ENCODE results near the gene BBOF1. TPM values are rescaled to one million over a fixed set of nuclear protein-coding genes. Genes with fewer than 3 reads are reported as not detected.
A peak's percentile ranks its signal among the peaks of the same experiment; 100 is the strongest.

BBOF1 gene
- total and polyA plus RNA-seq, 2 of the 8 experiments (the other 6 are each of a cell fraction or from before 2014, with no cell fraction given): 0.26 to 0.60 TPM

GRCh38 chr14:74048281-74048680, 29.1 kb downstream of the BBOF1 start:
- CTCF ChIA-PET (ENCODE audit: partially characterized antibody): interaction anchor here (0.7 to 2.1 kb wide), 3 partner anchors 11 to 28 kb away, joined by 4 to 9 read pairs (median 5); no protein-coding TSS in a partner anchor
- peak; percentile 5 to 50 for DNase-seq (ENCODE audit: low read depth in 1 of 2, low spot score in 2 of 2)
- no peak overlapping the region for H3K27ac ChIP-seq (ENCODE audit: low read depth, low read length)

More at GRCh38 chr14:74048281-74048680, 29.1 kb downstream of the BBOF1 start:
- no peak overlapping the region for H2AFZ ChIP-seq (ENCODE audit: low read length)
- no peak overlapping the region for H2BK120ac ChIP-seq (replicated peaks; ENCODE audit: low read depth, low read length)
- H3K14ac ChIP-seq (ENCODE audit: insufficient read length): no peak overlapping the region
- H2AK5ac ChIP-seq (ENCODE audit: low read depth, low read length): no peak overlapping the region
- H3K79me1 ChIP-seq (ENCODE audit: low read depth, low read length): no peaks in the 10 kb centered on the region
- no peak overlapping the region for H4K91ac ChIP-seq (replicated peaks; ENCODE audit: insufficient read length, low read length)
- no peak overlapping the region for H3K23ac ChIP-seq (ENCODE audit: insufficient read length)
- no peak overlapping the region for H3K4ac ChIP-seq (replicated peaks; ENCODE audit: insufficient read length, low read depth, low read length)
- H4K5ac ChIP-seq (ENCODE audit: insufficient read length, low read depth, low read length): no peak overlapping the region
- H3K27me3 ChIP-seq (replicated peaks in 1 of 4; ENCODE audit: control insufficient read depth in 3 of 4, extremely low read depth in 1 of 4, insufficient read depth in 3 of 4, low read length in 3 of 4): no peaks in the 10 kb centered on the region
- H4K20me1 ChIP-seq (replicated peaks in 1 of 2; ENCODE audit: control insufficient read depth in 1 of 2, insufficient read depth in 2 of 2, low read length in 2 of 2): no peaks in the 10 kb centered on the region
- H3K4me3 ChIP-seq (ENCODE audit: extremely low read depth in 1 of 4, insufficient read depth in 2 of 4, low read depth in 3 of 4, low read length in 4 of 4): no peak overlapping the region
- H2BK12ac ChIP-seq (ENCODE audit: low read depth, low read length): no peak overlapping the region
- no peak overlapping the region for H3K4me2 ChIP-seq (ENCODE audit: insufficient read depth in 1 of 2, low read depth in 2 of 2, low read length in 2 of 2)
- H2BK15ac ChIP-seq (ENCODE audit: low read length): no peak overlapping the region
- no peaks in the 10 kb centered on the region for H3K36me3 ChIP-seq (ENCODE audit: control insufficient read depth in 2 of 4, insufficient read depth in 4 of 4, low read length in 3 of 4)
- H3K18ac ChIP-seq (ENCODE audit: extremely low read depth, low read length): no peak overlapping the region
- no peak overlapping the region for H3K9ac ChIP-seq (replicated peaks in 1 of 4; ENCODE audit: extremely low read depth in 1 of 4, low read depth in 3 of 4, low read length in 3 of 4)
- no peak for FAIRE-seq
- no peak overlapping the region for H2BK20ac ChIP-seq (ENCODE audit: low read length)
- H2BK5ac ChIP-seq (ENCODE audit: low read depth, low read length): no peak overlapping the region
- H3K4me1 ChIP-seq (replicated peaks in 1 of 4; ENCODE audit: control insufficient read depth in 3 of 4, insufficient read depth in 4 of 4, low read length in 3 of 4): no peaks in the 10 kb centered on the region
- TF ChIP-seq CTCF (IDR thresholded peaks at IDR 0.05; ENCODE audit: control extremely low read depth in 1 of 3, insufficient read depth in 1 of 3, low read depth in 1 of 3, low read length in 3 of 3) (peak; percentile 22 to 53 (median 27); a peak in 3 of 4 replicates), TAF7 (optimal IDR thresholded peaks at IDR 0.05; ENCODE audit: borderline replicate concordance, low read depth, low read length) (no peak), ATF3 (IDR thresholded peaks at IDR 0.05; ENCODE audit: insufficient read depth, low read depth, low read length) (no peak), SIN3A (conservative IDR thresholded peaks at IDR 0.05 in 1 of 2, IDR thresholded peaks at IDR 0.05 in 1 of 2; ENCODE audit: low read depth in 1 of 2, low read length in 2 of 2) (no peak), RAD21 (IDR thresholded peaks at IDR 0.05 in 1 of 2, conservative IDR thresholded peaks at IDR 0.05 in 1 of 2; ENCODE audit: low read depth in 2 of 2, low read length in 2 of 2) (peak; percentile 14 to 27; a peak in 2 of 4 replicates), HDAC2 (IDR thresholded peaks at IDR 0.05; ENCODE audit: borderline replicate concordance in 1 of 2, low read depth in 2 of 2, low read length in 2 of 2) (no peak)
- no peak overlapping the region for H4K8ac ChIP-seq (ENCODE audit: extremely low read depth, insufficient read depth, low read length)
- no peaks in the 10 kb centered on the region for H3K23me2 ChIP-seq (ENCODE audit: low read depth, low read length)
- H3K9me3 ChIP-seq (ENCODE audit: insufficient read depth in 2 of 2, low read depth in 1 of 2, low read length in 1 of 2): no peaks in the 10 kb centered on the region
- H3K79me2 ChIP-seq (ENCODE audit: control insufficient read depth in 1 of 2, insufficient read depth in 2 of 2, low read length in 2 of 2): no peaks in the 10 kb centered on the region
- no peak overlapping the region for H3K56ac ChIP-seq (replicated peaks; ENCODE audit: insufficient read length, low read depth, low read length)
- POLR2A ChIA-PET (ENCODE audit: partially characterized antibody): no interaction called here
- WGBS, 2 experiments (ENCODE audit: extremely low coverage in 1 of 2, insufficient coverage in 1 of 2, insufficient read length in 1 of 2, insufficient replicate concordance in 2 of 2, low coverage in 1 of 2, low lambda C conversion rate in 2 of 2, missing lambda C conversion rate in 1 of 2): 36% methylated on average over 3 of the region's 3 CpGs; no CpG with 5 or more reads in 1 of the 2 experiments
